ENCODE data around the gene SLC27A6.
"Not testable (repeated sequence)": the region's sequence is repeated elsewhere in the genome, so short reads cannot be mapped to it uniquely, and the experiment has no call there.

SLC27A6 gene, protein sequence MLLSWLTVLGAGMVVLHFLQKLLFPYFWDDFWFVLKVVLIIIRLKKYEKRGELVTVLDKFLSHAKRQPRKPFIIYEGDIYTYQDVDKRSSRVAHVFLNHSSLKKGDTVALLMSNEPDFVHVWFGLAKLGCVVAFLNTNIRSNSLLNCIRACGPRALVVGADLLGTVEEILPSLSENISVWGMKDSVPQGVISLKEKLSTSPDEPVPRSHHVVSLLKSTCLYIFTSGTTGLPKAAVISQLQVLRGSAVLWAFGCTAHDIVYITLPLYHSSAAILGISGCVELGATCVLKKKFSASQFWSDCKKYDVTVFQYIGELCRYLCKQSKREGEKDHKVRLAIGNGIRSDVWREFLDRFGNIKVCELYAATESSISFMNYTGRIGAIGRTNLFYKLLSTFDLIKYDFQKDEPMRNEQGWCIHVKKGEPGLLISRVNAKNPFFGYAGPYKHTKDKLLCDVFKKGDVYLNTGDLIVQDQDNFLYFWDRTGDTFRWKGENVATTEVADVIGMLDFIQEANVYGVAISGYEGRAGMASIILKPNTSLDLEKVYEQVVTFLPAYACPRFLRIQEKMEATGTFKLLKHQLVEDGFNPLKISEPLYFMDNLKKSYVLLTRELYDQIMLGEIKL

DNA sequence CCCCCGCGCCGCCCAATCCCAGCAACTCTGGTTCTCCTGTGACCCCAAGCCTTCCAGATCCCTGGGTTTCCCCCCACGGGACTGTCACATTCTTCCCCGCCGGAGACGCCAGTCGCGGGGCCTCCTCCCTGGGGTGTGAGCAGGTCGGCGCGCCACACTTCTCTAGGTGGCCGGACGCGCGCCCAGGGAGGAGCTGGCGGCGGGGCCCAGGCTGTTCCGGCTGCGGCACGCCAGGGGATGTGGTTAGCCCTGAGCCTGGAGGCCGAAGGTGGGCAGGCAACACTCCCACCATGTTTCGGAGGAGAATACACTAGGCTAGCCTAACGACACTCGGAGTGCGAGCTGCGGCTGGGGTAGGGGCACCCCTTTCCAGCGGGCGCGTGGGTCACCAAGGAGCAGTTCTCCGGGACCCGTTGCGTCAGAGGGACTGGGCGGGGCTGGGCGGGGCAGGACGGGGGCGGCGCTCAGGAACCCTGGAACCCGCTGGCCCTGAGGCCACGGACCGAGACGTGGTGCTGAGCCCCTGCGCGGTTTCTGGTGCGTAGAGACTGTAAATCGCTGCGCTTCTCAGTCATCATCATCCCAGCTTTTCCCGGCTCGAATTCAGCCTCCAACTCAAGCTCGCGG, at the start of gene SLC27A6:
TSS of gene SLC27A6 (plus strand) at position 478 of the 627 bp plus-strand sequence. CDS start 650 bp downstream, outside the sequence.
- DNase-seq (ENCODE audit: low read depth) = no peak

DNA sequence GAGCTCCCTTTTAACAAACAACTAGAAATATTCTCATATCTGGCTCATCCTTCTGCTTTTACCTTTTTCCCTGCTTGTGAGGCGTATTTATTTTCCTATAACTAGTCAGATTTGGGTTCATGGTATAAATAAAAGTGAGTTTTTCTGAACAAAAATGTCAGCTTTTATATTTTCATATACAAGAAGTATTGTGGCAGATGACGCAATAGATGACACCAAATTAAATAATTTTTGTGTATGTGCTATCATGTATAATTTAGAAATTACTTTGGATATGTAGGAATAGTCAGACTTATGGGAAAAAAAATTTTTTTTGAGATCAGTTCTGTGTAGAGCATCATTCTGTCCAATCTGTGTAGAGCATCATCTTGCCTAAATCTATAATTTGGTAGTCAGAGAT, 45.7 kb upstream of the SLC27A6 start:
- DNase-seq (ENCODE audit: low read depth) = no peak

DNA sequence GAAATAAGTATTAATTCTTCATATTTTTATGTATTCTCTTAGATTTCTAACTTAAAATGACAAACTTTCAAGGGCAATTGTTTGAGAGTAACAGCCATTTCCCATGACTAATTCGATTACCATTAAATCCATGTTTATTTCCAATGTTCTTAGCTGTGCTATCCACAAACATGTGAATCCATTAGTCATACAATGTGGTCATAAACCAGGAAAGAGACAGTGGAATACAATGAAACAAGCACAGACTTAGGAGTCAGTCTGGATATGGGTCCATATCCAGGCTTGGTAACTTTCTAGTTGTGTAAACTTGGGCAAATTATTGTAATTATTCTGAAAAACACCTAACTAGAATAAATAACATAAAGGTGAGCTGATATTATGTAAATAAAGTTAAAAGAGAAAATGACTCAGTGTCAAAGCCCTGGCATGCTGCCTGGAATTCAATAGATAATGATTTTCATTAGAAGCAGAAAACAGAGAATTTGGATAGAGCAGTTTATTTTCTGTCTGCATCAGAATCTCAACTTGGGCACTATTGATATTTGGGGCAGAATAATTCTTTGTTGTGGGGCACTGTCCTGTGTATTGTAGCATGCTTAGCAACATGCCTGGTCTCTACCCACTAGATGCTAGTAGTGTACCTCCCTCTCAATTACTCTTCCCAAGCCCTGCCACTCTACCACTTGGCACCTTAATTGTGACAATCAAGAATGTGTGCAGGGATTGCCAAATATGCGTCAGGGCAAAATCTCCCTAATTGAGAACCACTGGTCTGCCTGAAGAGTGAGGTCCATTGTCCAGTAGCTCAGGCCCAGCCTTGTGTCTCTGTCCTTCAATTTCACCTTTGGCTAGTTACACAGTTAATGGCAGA, 44.7 kb upstream of the SLC27A6 start:
- no peak for DNase-seq (ENCODE audit: low read depth)

DNA sequence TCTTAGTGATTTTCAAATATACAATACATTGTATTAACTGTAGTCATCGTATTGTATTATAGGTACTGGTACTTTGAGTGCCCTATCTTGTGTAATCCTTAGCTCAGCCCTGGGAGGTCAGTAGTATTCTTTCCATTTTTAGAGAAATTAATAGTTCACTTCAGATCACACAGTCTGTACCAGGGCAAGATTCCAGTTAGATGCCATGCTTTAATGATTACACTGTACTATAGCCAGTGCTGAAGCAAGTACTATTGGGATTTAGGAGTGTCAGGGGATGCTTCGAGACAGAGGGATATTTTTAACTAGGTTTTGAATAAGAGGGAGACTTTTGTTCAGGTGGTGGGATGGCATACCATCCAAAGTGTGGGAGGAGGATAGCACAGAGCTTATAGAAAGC, 41.0 kb upstream of the SLC27A6 start:
- DNase-seq (ENCODE audit: low read depth) = no peak

DNA sequence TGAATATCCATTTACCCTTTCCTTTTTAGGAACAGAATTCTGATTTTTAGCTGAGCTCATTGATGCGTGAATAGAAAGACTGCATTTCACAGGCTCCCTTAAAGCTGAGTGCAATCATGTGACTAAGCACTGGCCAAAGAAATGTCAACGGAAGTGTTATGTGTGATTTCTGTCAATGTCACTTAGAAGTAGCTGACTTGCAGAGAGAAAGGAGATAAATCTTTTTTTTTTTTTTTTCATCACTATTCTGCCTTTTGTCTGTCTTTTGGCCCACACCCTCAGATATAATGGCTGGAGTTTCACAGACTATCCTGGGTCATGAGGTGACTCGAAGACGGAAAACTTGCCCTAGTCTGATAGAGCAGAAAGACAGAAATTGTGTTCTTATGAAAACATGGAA, 39.3 kb upstream of the SLC27A6 start:
- DNase-seq (ENCODE audit: low read depth) = no peak

DNA sequence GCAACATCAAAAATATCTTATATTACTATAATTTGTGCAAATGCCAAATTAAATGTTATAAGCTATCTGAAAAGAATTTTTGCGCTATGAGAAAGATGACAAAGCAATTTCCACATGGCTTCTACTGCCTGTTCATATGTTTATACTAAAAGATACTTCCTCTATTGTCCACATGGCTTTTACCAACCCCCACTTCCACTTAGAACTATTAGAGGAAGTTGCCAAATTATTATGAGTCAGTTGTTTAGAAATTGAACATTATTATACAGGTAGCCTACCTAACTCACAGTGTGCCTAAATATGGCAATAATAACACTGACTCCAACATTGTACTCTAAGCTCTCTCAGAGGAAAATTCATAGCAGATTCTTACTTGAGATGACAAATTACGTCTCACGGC, 37.6 kb upstream of the SLC27A6 start:
- no peak for DNase-seq (ENCODE audit: low read depth)

DNA sequence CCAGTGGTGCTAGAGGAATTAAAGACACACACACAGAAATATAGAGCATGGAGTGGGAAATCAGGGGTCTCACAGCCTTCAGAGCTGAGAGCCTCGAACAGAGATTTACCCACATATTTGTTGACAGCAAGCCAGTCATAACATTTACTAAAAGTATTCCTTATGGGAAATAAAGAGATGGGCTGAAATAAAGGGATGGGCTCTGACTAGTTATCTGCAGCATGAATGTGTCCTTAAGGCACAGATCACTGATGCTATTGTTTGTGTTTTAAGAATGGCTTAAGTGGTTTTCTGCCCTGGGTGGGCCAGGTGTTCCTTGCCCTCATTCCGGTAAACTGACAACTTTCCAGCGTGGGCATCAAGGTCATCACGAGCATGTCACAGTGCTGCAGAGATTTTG, 33.1 kb upstream of the SLC27A6 start:
- DNase-seq (ENCODE audit: low read depth) = not testable (repeated sequence)

DNA sequence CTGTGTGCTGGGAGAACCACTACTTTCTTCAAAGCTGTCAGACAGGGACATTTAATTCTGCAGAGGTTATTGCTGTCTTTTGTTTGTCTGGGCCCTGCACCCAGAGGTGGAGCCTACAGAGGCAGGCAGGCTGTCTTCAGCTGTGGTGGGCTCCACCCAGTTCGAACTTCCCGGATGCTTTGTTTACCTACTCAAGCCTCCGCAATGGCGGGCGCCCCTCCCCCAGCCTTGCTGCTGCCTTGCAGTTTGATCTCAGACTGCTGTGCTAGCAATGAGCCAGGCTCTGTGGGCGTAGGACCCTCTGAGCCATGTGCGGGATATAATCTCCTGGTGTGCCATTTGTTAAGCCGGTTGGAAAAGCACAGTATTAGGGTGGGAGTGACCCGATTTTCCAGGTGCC, 22.2 kb upstream of the SLC27A6 start:
- not testable (repeated sequence) for DNase-seq (ENCODE audit: low read depth)

DNA sequence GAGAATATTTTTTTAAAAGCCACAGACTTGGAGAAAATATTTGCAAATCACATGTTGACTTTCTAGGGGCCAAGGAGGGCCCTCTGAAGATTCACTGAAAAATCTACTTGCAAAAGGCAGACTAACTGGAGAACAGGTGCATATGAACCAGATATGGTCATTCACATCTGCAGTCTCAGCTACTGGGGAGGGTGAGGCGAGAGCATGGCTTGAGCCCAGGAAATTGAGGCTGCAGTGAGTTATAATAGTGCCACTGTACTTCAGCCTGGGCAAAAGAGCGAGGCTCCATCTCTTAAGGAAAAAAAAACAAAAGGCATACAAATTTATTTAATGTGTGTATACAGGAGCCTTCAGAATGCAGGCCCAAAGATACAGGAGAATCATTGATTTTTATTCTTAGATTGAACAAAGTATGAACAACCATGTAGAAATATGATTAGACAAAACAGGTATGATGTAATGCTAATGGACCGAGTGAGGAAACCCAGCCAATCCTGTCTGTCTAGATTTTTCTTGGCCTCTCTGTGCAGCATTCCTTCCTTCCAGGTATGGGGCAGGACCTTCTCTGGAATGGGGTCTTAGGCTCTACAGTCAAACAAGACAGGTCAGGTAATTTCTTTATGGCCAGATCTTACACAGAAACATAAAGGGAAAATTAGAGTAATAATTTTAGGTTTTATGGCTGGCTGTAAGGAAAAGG, 15.3 kb upstream of the SLC27A6 start:
- no peak for DNase-seq (ENCODE audit: low read depth)

DNA sequence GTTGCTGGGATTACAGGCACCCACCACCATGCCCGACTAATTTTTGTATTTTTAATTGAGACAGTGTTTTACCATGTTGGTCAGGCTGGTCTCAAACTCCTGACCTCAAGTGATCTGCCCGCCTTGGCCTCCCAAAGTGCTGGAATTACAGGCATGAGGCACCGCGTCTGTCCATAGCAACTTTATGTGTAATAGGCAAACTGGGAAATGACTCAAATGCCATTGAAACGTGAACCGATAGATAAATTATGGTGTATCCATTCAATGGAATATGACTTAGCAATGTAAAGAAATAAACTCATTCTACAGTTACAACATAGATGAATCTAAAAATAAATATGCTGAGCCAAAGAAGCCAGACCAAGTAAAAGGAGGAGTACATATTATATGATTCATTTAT, 14.0 kb upstream of the SLC27A6 start:
- DNase-seq (ENCODE audit: low read depth) = not testable (repeated sequence)

DNA sequence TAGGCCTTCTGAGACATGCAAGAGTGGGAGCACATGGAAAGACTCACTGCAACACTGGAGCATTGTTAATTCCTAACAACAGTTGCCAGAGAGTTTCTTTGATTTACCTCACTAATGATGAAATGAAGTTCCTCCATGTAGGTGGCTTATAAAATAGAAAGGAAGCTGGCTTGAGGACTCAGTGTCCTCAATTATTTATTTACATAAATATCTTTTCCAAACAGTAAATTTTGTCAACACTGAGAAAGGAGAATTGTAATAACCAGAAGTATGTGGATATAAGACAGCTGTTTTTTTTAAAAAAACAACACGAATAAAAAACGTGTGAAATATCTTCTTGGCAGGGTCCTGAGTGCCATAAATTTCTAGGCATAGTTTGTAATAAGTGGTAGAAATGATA, 9.1 kb upstream of the SLC27A6 start:
- no peak for DNase-seq (ENCODE audit: low read depth)

DNA sequence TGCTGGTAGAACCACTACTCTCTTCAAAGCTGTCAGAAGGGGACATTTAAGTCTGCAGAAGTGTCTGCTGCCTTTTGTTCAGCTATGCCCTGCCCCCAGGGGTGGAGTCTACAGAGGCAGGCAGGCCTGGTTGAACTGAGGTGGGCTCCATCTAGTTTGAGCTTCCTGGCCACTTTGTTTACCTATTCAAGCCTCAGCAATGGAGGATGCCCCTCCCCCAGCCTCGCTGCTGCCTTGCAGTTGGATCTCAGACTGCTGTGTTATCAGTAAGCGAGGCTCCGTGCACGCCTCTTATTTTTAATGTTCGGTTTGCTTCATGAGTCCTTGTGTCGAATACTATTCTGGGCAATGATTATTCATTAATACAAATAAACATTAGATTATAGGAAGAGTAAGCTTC, 3.1 kb upstream of the SLC27A6 start:
- DNase-seq (ENCODE audit: low read depth) = no peak

DNA sequence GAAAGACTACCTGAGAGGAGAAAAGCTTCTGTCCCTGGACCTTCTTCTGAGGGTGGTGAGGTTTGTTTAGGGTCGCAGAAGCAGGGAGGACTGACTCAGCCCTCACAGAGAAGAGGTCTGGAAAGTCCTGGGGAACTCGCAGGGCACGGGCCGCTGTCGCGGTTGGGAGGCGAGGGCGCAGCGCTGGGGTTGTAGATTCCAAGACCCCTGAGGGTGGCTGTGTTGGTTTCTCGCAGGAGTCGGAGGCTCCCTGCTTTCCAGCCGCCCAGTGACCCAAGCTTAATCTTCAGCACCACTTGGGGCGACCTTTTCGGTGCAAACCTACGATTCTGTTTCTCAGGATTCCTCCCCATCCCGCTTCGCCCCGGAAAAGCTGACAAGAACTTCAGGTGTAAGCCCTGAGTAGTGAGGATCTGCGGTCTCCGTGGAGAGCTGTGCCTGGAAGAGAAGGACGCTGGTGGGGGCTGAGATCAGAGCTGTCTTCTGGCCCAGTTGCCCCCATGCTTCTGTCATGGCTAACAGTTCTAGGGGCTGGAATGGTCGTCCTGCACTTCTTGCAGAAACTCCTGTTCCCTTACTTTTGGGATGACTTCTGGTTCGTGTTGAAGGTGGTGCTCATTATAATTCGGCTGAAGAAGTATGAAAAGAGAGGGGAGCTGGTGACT, 482 bp downstream of the SLC27A6 start:
- DNase-seq (ENCODE audit: low read depth) = no peak

DNA sequence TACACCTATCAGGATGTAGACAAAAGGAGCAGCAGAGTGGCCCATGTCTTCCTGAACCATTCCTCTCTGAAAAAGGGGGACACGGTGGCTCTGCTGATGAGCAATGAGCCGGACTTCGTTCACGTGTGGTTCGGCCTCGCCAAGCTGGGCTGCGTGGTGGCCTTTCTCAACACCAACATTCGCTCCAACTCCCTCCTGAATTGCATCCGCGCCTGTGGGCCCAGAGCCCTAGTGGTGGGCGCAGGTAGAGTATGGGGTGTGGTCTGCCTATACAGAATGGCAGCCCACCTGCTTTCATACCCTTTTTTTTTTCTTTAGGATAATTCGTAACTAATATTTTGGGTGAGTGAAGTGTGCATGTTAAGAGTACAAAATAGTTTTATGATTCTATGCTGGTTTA, 1.1 kb downstream of the SLC27A6 start:
- DNase-seq (ENCODE audit: low read depth) = no peak

DNA sequence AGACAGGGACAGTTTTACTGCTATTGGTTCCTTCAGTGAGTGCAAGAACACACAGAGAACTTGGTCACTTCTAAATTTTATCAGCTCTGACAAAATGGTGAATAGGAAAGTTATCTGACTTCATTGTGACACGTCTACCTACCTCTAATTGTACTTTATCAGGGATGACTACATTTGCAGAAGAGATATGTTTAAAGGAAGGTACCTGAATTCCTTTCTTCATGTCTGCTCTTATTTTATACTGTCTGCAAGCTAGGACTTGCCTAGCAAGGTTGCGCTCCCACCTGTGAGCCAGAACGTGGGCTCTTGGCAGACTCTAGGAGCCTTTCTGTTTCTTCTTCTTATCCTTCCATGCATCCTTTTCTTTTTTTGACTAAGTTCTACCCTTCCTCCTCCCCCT, 1.6 kb downstream of the SLC27A6 start:
- DNase-seq (ENCODE audit: low read depth) = no peak

DNA sequence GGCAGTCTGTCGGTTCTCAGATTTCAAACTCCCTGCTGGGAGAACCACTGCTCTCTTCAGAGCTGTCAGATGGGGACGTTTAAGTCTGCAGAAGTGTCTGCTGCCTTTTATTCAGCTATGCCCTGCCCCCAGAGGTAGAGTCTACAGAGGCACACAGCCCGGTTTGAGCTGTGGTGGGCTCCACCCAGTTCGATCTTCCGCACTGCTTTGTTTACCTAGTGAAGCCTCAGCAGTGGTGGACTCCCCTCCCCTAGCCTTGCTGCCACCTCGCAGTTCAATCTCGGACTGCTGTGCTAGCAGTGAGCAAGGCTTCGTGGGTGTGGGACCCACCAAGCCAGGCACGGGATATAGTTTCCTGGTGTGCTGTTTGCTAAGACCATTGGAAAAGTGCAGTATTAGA, 8.0 kb downstream of the SLC27A6 start:
- no peak for DNase-seq (ENCODE audit: low read depth)

DNA sequence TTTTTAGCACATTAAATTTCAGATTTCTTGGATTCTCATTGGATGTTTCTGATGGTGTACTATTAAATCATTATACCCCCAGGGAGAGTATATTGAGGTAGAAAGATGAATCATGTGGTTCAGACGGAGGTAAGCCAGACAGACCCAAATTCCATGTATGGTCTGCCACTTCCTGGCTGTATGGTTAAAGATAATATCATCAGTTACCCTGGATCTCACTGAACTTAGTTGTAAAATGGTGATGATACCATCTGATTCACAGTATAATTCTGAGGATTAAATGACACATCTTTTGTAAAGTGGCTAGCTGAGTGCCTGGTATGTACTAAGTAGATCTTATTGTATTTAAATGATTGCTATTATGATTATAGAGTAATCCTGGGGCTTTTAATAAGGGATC, 9.3 kb downstream of the SLC27A6 start:
- no peak for DNase-seq (ENCODE audit: low read depth)

DNA sequence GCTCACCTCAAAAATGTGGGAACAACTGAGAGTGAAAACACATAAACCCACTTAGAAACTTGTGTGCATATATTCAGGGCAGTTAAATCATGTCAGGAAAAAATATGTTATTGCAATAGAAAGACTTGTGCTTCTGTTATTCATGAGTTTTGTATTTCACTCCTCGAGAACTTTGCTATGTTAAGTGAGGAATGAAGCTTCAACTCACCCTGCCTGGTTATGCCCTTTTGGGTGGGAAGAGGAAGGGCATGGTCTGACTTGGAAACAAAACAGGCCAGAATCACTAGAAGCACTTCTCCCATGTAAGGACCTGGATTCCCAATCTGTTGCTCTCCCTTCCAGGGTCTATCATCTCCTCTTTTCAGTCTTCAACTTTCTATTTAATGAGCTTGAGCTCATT, 14.5 kb downstream of the SLC27A6 start:
- no peak for DNase-seq (ENCODE audit: low read depth)

DNA sequence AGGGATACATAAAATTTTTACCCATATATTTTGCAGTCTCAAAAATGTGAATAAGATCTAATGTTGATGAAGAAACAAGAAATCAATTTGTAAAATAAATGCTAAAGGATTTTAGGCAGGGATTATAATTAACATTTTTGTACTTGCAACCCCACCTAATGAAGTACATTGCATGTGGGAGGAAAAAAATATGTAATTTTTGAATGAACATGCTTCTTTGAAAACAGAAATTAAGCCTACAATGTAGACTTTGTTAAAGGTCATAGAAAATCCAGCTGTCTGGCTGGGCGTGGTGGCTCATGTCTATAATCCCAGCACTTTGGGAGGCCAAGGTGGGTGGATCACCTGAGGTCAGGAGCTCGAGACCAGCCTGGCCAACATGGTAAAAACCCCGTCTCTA, 15.6 kb downstream of the SLC27A6 start:
- DNase-seq (ENCODE audit: low read depth) = no peak

DNA sequence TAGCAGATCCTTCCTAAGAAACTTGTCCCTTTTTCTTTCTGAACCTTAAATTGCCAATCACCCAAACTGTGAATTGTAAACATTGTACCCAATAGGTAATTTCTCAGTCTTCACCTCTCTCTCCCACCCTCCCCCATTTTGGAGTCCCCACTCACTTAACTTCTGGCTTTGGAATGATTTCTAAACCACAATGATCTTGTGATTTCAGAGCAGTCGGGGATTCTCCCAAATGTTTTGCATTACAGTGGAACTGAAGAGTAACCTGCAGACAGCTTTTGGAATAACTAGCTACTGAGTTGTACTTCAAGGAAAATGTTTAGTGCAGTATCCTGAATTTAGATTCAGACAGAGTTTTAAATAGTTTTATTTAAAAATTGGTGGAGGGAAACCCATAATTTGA, 19.2 kb downstream of the SLC27A6 start:
- DNase-seq (ENCODE audit: low read depth) = no peak

DNA sequence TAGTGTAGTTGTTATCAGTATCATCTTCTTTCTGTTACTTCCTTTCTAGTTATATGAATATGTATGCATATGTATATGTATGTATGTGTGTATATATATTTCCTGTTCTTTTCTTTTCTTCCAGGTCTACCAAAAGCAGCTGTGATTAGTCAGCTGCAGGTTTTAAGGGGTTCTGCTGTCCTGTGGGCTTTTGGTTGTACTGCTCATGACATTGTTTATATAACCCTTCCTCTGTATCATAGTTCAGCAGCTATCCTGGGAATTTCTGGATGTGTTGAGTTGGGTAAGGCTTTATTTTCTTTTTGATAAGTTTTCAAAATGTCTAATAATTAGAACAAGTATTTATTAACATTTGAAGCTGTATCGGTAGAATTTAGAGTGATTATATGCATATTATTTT, 23.2 kb downstream of the SLC27A6 start:
- DNase-seq (ENCODE audit: low read depth) = no peak
